Measurements from ENCODE around the gene OR10A4.
"Not testable (repeated sequence)": the region's sequence is repeated elsewhere in the genome, so short reads cannot be mapped to it uniquely, and the experiment has no call there.

Gene OR10A4

GRCh38 chr11:6876325-6876724, at the start of gene OR10A4:
TSS of gene OR10A4 (plus strand) at chr11:6876625. CDS start at chr11:6876648, 23 bp downstream.
- DNase-seq: no peak

- DNase-seq: no peak
Measured at GRCh38 chr11:6828103-6828502, 48.3 kb upstream of the OR10A4 start.

GRCh38 chr11:6833356-6833755, 43.1 kb upstream of the OR10A4 start:
- DNase-seq: no peak

- no peak for DNase-seq
Measured at GRCh38 chr11:6834021-6834420, 42.4 kb upstream of the OR10A4 start.

GRCh38 chr11:6841694-6842093, 34.7 kb upstream of the OR10A4 start:
- no peak for DNase-seq

- no peak for DNase-seq
Measured at GRCh38 chr11:6843670-6844069, 32.8 kb upstream of the OR10A4 start.

GRCh38 chr11:6844356-6844755, 32.1 kb upstream of the OR10A4 start:
- no peak for DNase-seq

GRCh38 chr11:6845383-6845782, 31.0 kb upstream of the OR10A4 start, which contains the start of gene OR10A5:
TSS of gene OR10A5 (plus strand) at chr11:6845683. CDS start at chr11:6845683, 0 bp downstream.
- no peak for DNase-seq

- DNase-seq: no peak
Measured at GRCh38 chr11:6850526-6850925, 25.9 kb upstream of the OR10A4 start.

GRCh38 chr11:6854801-6855200, 21.6 kb upstream of the OR10A4 start:
- not testable (repeated sequence) for DNase-seq

GRCh38 chr11:6855971-6856541, 20.4 kb upstream of the OR10A4 start:
- no peak for DNase-seq

- DNase-seq: no peak
Measured at GRCh38 chr11:6856871-6857270, 19.6 kb upstream of the OR10A4 start.

- peak in 1 of 14 donors; percentile 1 for DNase-seq
Measured at GRCh38 chr11:6862961-6863360, 13.5 kb upstream of the OR10A4 start, which contains the start of gene OR10A2. TSS of gene OR10A2 (plus strand) at chr11:6863057. CDS start at chr11:6869755, 6,698 bp downstream.

GRCh38 chr11:6864438-6864837, 12.0 kb upstream of the OR10A4 start:
- DNase-seq: no peak

GRCh38 chr11:6871278-6871677, 5.1 kb upstream of the OR10A4 start:
- no peak for DNase-seq

GRCh38 chr11:6875761-6876160, 664 bp upstream of the OR10A4 start:
- no peak for DNase-seq

GRCh38 chr11:6876914-6877313, 489 bp downstream of the OR10A4 start:
- DNase-seq: no peak

GRCh38 chr11:6882751-6883150, 6.3 kb downstream of the OR10A4 start:
- DNase-seq: no peak

GRCh38 chr11:6887711-6888110, 11.3 kb downstream of the OR10A4 start:
- DNase-seq: not testable (repeated sequence)

GRCh38 chr11:6888830-6889229, 12.4 kb downstream of the OR10A4 start:
- no peak for DNase-seq

GRCh38 chr11:6889835-6890234, 13.4 kb downstream of the OR10A4 start:
- no peak for DNase-seq

- no peak for DNase-seq
Measured at GRCh38 chr11:6892400-6892799, 16.0 kb downstream of the OR10A4 start, which contains the start of gene OR2D2. TSS of gene OR2D2 (minus strand) at chr11:6892500. CDS start at chr11:6892500, 0 bp downstream.

- no peak for DNase-seq
Measured at GRCh38 chr11:6894097-6894496, 17.7 kb downstream of the OR10A4 start.

- no peak for DNase-seq
Measured at GRCh38 chr11:6895010-6895409, 18.6 kb downstream of the OR10A4 start.

GRCh38 chr11:6898911-6899310, 22.5 kb downstream of the OR10A4 start:
- DNase-seq: no peak

Data from C1 segment of cervical spinal cord (tissue), 14 donors.